A549 (cell line): ENCODE data around the gene FHIP1A. TPM values are rescaled to one million over a fixed set of nuclear protein-coding genes. Genes with fewer than 3 reads are reported as not detected.

Experiments used
- ATAC-seq, 2 experiments: fragments of 200-7000 bp in 1 of 2; fragments of >200 bp in 1 of 2; cut with Nextera tagmentation in 1 of 2; cut with Tn5 transposase in 1 of 2; 3 replicates each; pipeline versions ENCODE4 v1.8.0 to v1.9.1; 2018 to 2020; ENCODE audit warnings: mild to moderate bottlenecking in 1 of 2, moderate library complexity in 1 of 2
- CTCF ChIA-PET: fragments of 300-600 bp; sonication (Branson Sonifier 250); formaldehyde crosslinking; extraction: SDS; loops from one replicate; lab custom pipeline; 2021; ENCODE audit warnings: antibody characterized with exemption, inconsistent platforms; lab: Yijun Ruan, JAX
- POLR2A ChIA-PET: fragments of 350-600 bp; formaldehyde crosslinking; extraction: SDS; loops from one replicate; lab custom pipeline; 2021; ENCODE audit warnings: antibody characterized with exemption, inconsistent platforms; lab: Yijun Ruan, JAX
- DNase-seq, 2 experiments: peaks; one replicate each; pipeline versions ENCODE4 v3.0.0 to v3.0.0-alpha.2; 2011 to 2016; ENCODE audit warnings: low read depth in 1 of 2, low spot score in 1 of 2
- FAIRE-seq: peaks from 2 replicates; lab custom pipeline; 2011; peaks lifted over from hg19 to GRCh38; lab: Jason Lieb, UNC
- H3K27ac ChIP-seq, 2 experiments: fragments of >200 bp; sonication (Bioruptor Twin); formaldehyde crosslinking; 3 replicates each; pipeline ENCODE4 v1.5.1; 2016 to 2017
- H3K4me1 ChIP-seq: fragments of >200 bp; sonication (Bioruptor Twin); formaldehyde crosslinking; 3 replicates; pipeline ENCODE4 v1.6.1; 2016
- H3K4me2 ChIP-seq: fragments of >200 bp; sonication (Bioruptor Twin); formaldehyde crosslinking; 3 replicates; pipeline ENCODE4 v1.6.1; 2016
- H3K4me3 ChIP-seq: fragments of >200 bp; sonication (Bioruptor Twin); formaldehyde crosslinking; 3 replicates; pipeline ENCODE4 v1.5.1; 2016
- H3K9me3 ChIP-seq: fragments of >200 bp; sonication (Bioruptor Twin); formaldehyde crosslinking; 3 replicates; pipeline ENCODE4 v1.6.1; 2016
- CBX8 ChIP-seq: fragments of 200-600 bp; sonication (generic); IDR thresholded peaks from 2 replicates; pipeline ENCODE4 v1.6.1; 2016
- CHD4 ChIP-seq: fragments of 200-600 bp; sonication (generic); IDR thresholded peaks from 2 replicates; pipeline ENCODE4 v1.6.1; 2016; ENCODE audit warnings: antibody characterized with exemption, mild to moderate bottlenecking, borderline replicate concordance
- EHMT2 ChIP-seq: fragments of 200-600 bp; sonication (generic); IDR thresholded peaks from 2 replicates; pipeline ENCODE4 v1.6.1; 2016; ENCODE audit warnings: antibody characterized with exemption, low read depth, mild to moderate bottlenecking, moderate library complexity
- ELK1 ChIP-seq: fragments of 150-350 bp; IDR thresholded peaks from 2 replicates; pipeline ENCODE4 v1.6.1; 2014; ENCODE audit warnings: low read depth, mild to moderate bottlenecking, low read length
- FOSB ChIP-seq: fragments of 250-450 bp; sonication (Bioruptor Pico); IDR thresholded peaks from 2 replicates; pipeline ENCODE4 v1.5.0; 2020; ENCODE audit warnings: mild to moderate bottlenecking, moderate library complexity
- FOSL2 ChIP-seq, 2 experiments: fragments of 450-650 bp in 1 of 2; fragments of >200 bp in 1 of 2; sonication (Bioruptor Twin) in 1 of 2; formaldehyde crosslinking; IDR thresholded peaks; 2 replicates each; pipeline versions ENCODE4 v1.5.0 to v1.6.1; 2016 to 2020; ENCODE audit warnings: mild to moderate bottlenecking in 1 of 2, moderate library complexity in 1 of 2
- FOXS1 ChIP-seq: fragments of 250-450 bp; sonication (Bioruptor Pico); IDR thresholded peaks from 2 replicates; pipeline ENCODE4 v1.5.0; 2020; ENCODE audit warnings: mild to moderate bottlenecking, moderate library complexity
- GATA3 ChIP-seq: IDR thresholded peaks from 2 replicates; pipeline ENCODE4 v1.6.1; 2012; ENCODE audit warnings: borderline replicate concordance
- HEYL ChIP-seq: fragments of 250-450 bp; sonication (Bioruptor Pico); IDR thresholded peaks from 2 replicates; pipeline ENCODE4 v1.8.0; 2021; ENCODE audit warnings: mild to moderate bottlenecking, moderate library complexity
- HOXA7 ChIP-seq: fragments of 250-450 bp; sonication (Bioruptor Pico); IDR thresholded peaks from 2 replicates; pipeline ENCODE4 v1.5.0; 2020; ENCODE audit warnings: mild to moderate bottlenecking, moderate library complexity
- HOXB13 ChIP-seq: fragments of 250-450 bp; sonication (Bioruptor Pico); IDR thresholded peaks from 2 replicates; pipeline ENCODE4 v1.5.0; 2020; ENCODE audit warnings: low read depth, mild to moderate bottlenecking, moderate library complexity
- JUN ChIP-seq, 2 experiments: fragments of >200 bp; sonication (Bioruptor Twin); formaldehyde crosslinking; IDR thresholded peaks; 2 replicates in 1 of 2; 3 replicates in 1 of 2; pipeline ENCODE4 v1.6.1; 2016 to 2017
- JUNB ChIP-seq: fragments of >200 bp; sonication (Bioruptor Twin); formaldehyde crosslinking; IDR thresholded peaks from 2 replicates; pipeline ENCODE4 v1.6.1; 2016
- MAZ ChIP-seq: fragments of 150-350 bp; IDR thresholded peaks from 2 replicates; pipeline ENCODE4 v1.6.1; 2014; ENCODE audit warnings: antibody characterized with exemption, low read depth, low read length, borderline replicate concordance
- MYC ChIP-seq: IDR thresholded peaks from 2 replicates; pipeline ENCODE4 v1.6.1; 2012; ENCODE audit warnings: mild to moderate bottlenecking, inconsistent platforms, low read length, improper control_type of control experiment, borderline replicate concordance
- NPAS2 ChIP-seq: fragments of 250-450 bp; sonication (Bioruptor Pico); IDR thresholded peaks from 2 replicates; pipeline ENCODE4 v1.8.0; 2022; ENCODE audit warnings: mild to moderate bottlenecking, moderate library complexity, borderline replicate concordance
- NR3C1 ChIP-seq: fragments of >200 bp; sonication (Bioruptor Twin); formaldehyde crosslinking; IDR thresholded peaks from 3 replicates; pipeline ENCODE4 v1.6.1; 2017
- POLR2A ChIP-seq: IDR thresholded peaks from 2 replicates; pipeline ENCODE4 v1.6.1; 2012; ENCODE audit warnings: mild to moderate bottlenecking, low read length
- POLR2AphosphoS2 ChIP-seq: conservative IDR thresholded peaks from 2 replicates; pipeline ENCODE4 v1.6.1; 2012; ENCODE audit warnings: low read length, improper control_type of control experiment, inconsistent platforms
- RARB ChIP-seq: fragments of 250-450 bp; sonication (Bioruptor Pico); IDR thresholded peaks from 2 replicates; pipeline ENCODE4 v1.8.0; 2021; ENCODE audit warnings: mild to moderate bottlenecking, moderate library complexity
- REST ChIP-seq: fragments of 200-600 bp; sonication (generic); IDR thresholded peaks from 2 replicates; pipeline ENCODE4 v1.6.1; 2016; ENCODE audit warnings: antibody characterized with exemption, mild to moderate bottlenecking, moderate library complexity
- RFX5 ChIP-seq: fragments of 450-650 bp; IDR thresholded peaks from 2 replicates; pipeline ENCODE4 v1.7.1; 2014; ENCODE audit warnings: antibody characterized with exemption, mild to moderate bottlenecking, moderate library complexity
- SREBF2 ChIP-seq: fragments of 450-650 bp; IDR thresholded peaks from 2 replicates; pipeline ENCODE4 v1.6.1; 2014; ENCODE audit warnings: mild to moderate bottlenecking, moderate library complexity
- ZC3H11A ChIP-seq: fragments of 450-650 bp; IDR thresholded peaks from 2 replicates; pipeline ENCODE4 v1.6.1; 2014; ENCODE audit warnings: antibody characterized with exemption, mild to moderate bottlenecking
- ZFP36 ChIP-seq: fragments of 450-650 bp; IDR thresholded peaks from 2 replicates; pipeline ENCODE4 v1.6.1; 2014; ENCODE audit warnings: borderline replicate concordance; ENCODE audit not compliant: partially characterized antibody
- polyA plus RNA-seq, 4 experiments: library from polyadenylated mRNA; depleted of rRNA in 3 of 4; stranded (reverse); fragments of >200 nt; fragmentation: RNase III in 1 of 4; extraction: RNeasy Plus Mini Kit Qiagen cat#74134 plus additional on column Dnase treatment in 1 of 4; gene quantifications; 2 replicates in 3 of 4; 3 replicates in 1 of 4; pipeline ENCODE4 v1.2.3, GENCODE V29; 2011 to 2017

The FHIP1A gene
- polyA plus RNA-seq, 2 of the 4 experiments (the other 2 are of a cell fraction): 0.09 TPM

- POLR2A ChIA-PET: no interaction called here
- ATAC-seq: no peak
- 0 out of 3 replicates have a peak, but pooled peaks cover 4% of the 10 kb centered on the region for H3K4me1 ChIP-seq
- TF ChIP-seq HOXB13 (CRISPR knock-in tag) (no peak), MYC (no peak), GATA3 (no peak), JUNB (no peak), EHMT2 (no peak), FOSL2 (IDR thresholded peaks at IDR 0.05) (no peak), FOSL2 (CRISPR knock-in tag; IDR thresholded peaks at IDR 0.05) (no peak), NR3C1 (no peak), REST (no peak), ZFP36 (no peak), SREBF2 (no peak), NPAS2 (CRISPR knock-in tag) (no peak), JUN (IDR thresholded peaks at IDR 0.05) (no peak), RFX5 (no peak), HEYL (CRISPR knock-in tag) (no peak)
- CTCF ChIA-PET: no interaction called here
- H3K4me3 ChIP-seq: no peak overlapping the region
- H3K9me3 ChIP-seq: no peaks in the 10 kb centered on the region
- no peak overlapping the region for H3K4me2 ChIP-seq
- no peak for FAIRE-seq
- H3K27ac ChIP-seq: no peak overlapping the region
- no peak for DNase-seq
Measured at GRCh38 chr4:151431728-151432127, 22.8 kb downstream of the FHIP1A start.

GRCh38 chr4:151432654-151433053 lies 23.7 kb downstream of the FHIP1A start:
- TF ChIP-seq FOXS1 (CRISPR knock-in tag) (no peak), NR3C1 (no peak), FOSB (CRISPR knock-in tag) (no peak), CHD4 (no peak), HOXA7 (CRISPR knock-in tag) (no peak), ZC3H11A (no peak), MAZ (no peak), RARB (CRISPR knock-in tag) (no peak), POLR2A (no peak), POLR2AphosphoS2 (no peak), ELK1 (no peak), CBX8 (no peak)
- H3K4me1 ChIP-seq: 0 out of 3 replicates have a peak, but pooled peaks cover 4% of the 10 kb centered on the region
- ATAC-seq (no peak), FAIRE-seq (no peak), DNase-seq (no peak)
- no peak overlapping the region for H3K4me2 ChIP-seq
- no peak overlapping the region for H3K4me3 ChIP-seq
- ChIA-PET CTCF (no interaction called here), POLR2A (no interaction called here)
- no peak overlapping the region for H3K27ac ChIP-seq
- H3K9me3 ChIP-seq: no peaks in the 10 kb centered on the region
